Measurements from ENCODE around the gene SRGAP1.

- TF ChIP-seq KLF9 (tag by site-specific recombination; IDR thresholded peaks at IDR 0.05; ENCODE audit: low read depth) (no peak), KLF10 (tag by site-specific recombination; IDR thresholded peaks at IDR 0.05) (no peak), CTCF (tag by site-specific recombination; IDR thresholded peaks at IDR 0.05) (no peak), ZFP41 (tag by site-specific recombination; IDR thresholded peaks at IDR 0.05; ENCODE audit: borderline replicate concordance) (no peak), ZNF221 (tag by site-specific recombination; IDR thresholded peaks at IDR 0.05; ENCODE audit: borderline replicate concordance) (no peak), ZNF488 (tag by site-specific recombination; IDR thresholded peaks at IDR 0.05) (no peak), ZNF423 (tag by site-specific recombination; IDR thresholded peaks at IDR 0.05) (no peak), ZNF239 (tag by site-specific recombination; IDR thresholded peaks at IDR 0.05) (no peak), ZNF791 (tag by site-specific recombination; IDR thresholded peaks at IDR 0.05) (no peak), ZNF184 (tag by site-specific recombination; IDR thresholded peaks at IDR 0.05) (no peak)
These were observed 8.5 kb upstream of the SRGAP1 start for GRCh38 chr12:63836046-63836445.
